ENCODE measurements around the gene ISY1.

ISY1 gene

DNA sequence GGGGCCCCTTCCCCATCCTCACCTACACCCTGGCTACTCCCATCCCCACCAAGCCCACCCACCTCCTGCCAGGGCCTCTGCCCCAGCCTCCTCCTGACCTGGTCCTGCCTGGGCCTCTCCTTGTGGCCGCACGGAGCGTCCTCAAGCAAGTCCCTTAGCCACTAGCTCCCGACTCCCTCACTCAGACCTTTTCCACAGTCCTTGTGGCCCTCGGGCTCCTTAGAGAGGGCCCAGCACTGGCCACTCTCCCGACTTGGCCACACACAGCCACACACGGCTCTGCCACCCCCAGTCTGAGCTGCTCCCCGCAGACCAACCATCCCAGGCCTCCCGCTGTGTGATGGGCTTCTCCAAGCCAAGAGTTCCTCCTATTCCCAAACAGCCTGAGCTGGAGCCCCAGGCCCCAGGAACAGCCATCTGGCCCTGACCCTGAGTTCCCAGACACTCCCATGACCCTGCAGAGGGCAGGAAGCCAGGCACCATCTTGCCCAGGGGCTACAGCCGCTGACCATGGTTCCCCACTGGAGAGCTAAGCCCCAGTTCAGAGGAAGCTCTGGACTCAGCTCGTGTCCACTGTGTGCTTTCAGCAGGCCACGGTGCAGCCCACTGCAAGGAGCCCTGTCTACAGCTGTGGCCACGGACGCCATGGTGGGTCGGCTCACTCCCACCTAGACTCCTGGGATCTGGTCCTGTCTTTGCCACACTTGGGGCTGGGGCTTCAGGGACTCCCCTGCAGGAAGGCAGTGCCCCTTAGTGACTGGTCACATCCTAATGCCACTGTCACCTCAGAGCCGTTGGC, 32.3 kb downstream of the ISY1 start:
- Histone ChIP-seq H3K9ac (ENCODE audit: low read depth, low read length, poor library complexity) (no peak overlapping the region), H3K4me3 (ENCODE audit: low read length in 2 of 2) (no peak overlapping the region), H3K4me2 (ENCODE audit: insufficient read depth, low read length, poor library complexity, severe bottlenecking) (no peak overlapping the region), H3K23ac (ENCODE audit: low read depth, low read length, poor library complexity) (no peak overlapping the region), H3K18ac (ENCODE audit: low read length) (no peak overlapping the region), H3K79me1 (ENCODE audit: low read depth, low read length) (peaks cover 4% of the 10 kb centered on the region), H3K36me3 (replicated peaks in 1 of 2; ENCODE audit: control insufficient read depth in 2 of 2, insufficient read depth in 2 of 2, low read length in 2 of 2) (peaks cover 24 to 54% of the 10 kb centered on the region in 2 donors), H3K4me1 (ENCODE audit: control insufficient read depth in 2 of 2, insufficient read depth in 1 of 2, low read depth in 1 of 2, low read length in 2 of 2) (no peaks in the 10 kb centered on the region), H2AK5ac (ENCODE audit: low read depth, low read length) (no peak overlapping the region), H3K9me3 (replicated peaks in 1 of 2; ENCODE audit: control insufficient read depth in 2 of 2, insufficient read depth in 1 of 2, low read depth in 1 of 2, low read length in 2 of 2) (no peaks in the 10 kb centered on the region), H3K27me3 (ENCODE audit: control insufficient read depth in 3 of 3, insufficient read depth in 3 of 3, low read depth in 1 of 3, low read length in 3 of 3) (no peaks in the 10 kb centered on the region), H3K27ac (replicated peaks; ENCODE audit: low read length) (no peak overlapping the region), H2BK120ac (ENCODE audit: low read depth, low read length) (no peak overlapping the region), H3K4ac (ENCODE audit: low read length) (peak overlapping the region; percentile 23), H4K91ac (ENCODE audit: low read depth, low read length, poor library complexity) (no peak overlapping the region), H4K8ac (ENCODE audit: low read depth, low read length) (no peak overlapping the region), H2BK15ac (ENCODE audit: low read length) (no peak overlapping the region), H2AFZ (ENCODE audit: low read length) (no peak overlapping the region), H2BK12ac (ENCODE audit: low read length) (no peak overlapping the region), H2BK5ac (ENCODE audit: low read length) (no peak overlapping the region), H3K14ac (ENCODE audit: low read length) (peak overlapping the region; percentile 56)
- WGBS, 2 donors (ENCODE audit: extremely low coverage in 2 of 2, insufficient read length in 2 of 2, insufficient replicate concordance in 1 of 2), result no CpG with 5 or more reads among the region's 16 CpGs
- no peak for DNase-seq (ENCODE audit: low spot score)

DNA sequence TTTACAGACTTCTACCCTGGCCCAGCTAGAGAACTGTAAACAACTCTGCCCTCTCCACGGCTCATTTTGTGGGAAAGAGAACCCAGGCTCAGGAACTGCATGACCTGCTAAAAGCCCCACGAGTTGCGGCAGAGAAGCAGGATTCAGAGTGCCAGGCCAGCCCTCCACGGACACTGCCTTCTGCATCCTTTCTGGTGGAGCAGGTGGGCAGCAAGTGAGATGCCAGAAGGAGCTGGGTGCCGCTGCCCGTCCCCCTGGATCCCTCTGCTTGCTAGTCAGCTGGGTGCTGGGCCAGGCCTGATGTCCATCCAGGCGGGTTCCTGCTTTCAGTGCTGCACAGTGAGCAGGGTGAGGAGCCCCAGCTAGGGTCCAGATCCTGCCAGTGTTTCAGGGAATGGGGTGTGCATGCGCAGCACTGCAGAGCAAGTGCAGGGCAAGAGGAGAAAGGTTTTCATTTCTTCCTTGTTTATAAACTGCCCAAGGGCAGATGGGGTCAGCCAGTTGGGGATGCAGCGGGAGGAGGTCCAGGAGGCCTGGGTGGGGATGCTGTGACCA, 34.1 kb downstream of the ISY1 start:
- no peak overlapping the region for H2BK12ac ChIP-seq (ENCODE audit: low read length)
- H3K9ac ChIP-seq (ENCODE audit: low read depth, low read length, poor library complexity), result no peak overlapping the region
- no peak overlapping the region for H4K8ac ChIP-seq (ENCODE audit: low read depth, low read length)
- H3K27ac ChIP-seq (replicated peaks; ENCODE audit: low read length), result no peak overlapping the region
- H3K4ac ChIP-seq (ENCODE audit: low read length), result no peak overlapping the region
- no peak for DNase-seq (ENCODE audit: low spot score)
- H2AK5ac ChIP-seq (ENCODE audit: low read depth, low read length), result no peak overlapping the region
- H3K18ac ChIP-seq (ENCODE audit: low read length), result no peak overlapping the region
- no peak overlapping the region for H2BK120ac ChIP-seq (ENCODE audit: low read depth, low read length)
- no peak overlapping the region for H3K4me2 ChIP-seq (ENCODE audit: insufficient read depth, low read length, poor library complexity, severe bottlenecking)
- WGBS, 2 donors (ENCODE audit: extremely low coverage in 2 of 2, insufficient read length in 2 of 2, insufficient replicate concordance in 1 of 2), result no CpG with 5 or more reads among the region's 9 CpGs
- no peak overlapping the region for H2BK15ac ChIP-seq (ENCODE audit: low read length)
- peaks cover 0 to 2% of the 10 kb centered on the region in 2 donors for H3K4me1 ChIP-seq (ENCODE audit: control insufficient read depth in 2 of 2, insufficient read depth in 1 of 2, low read depth in 1 of 2, low read length in 2 of 2)
- H3K23ac ChIP-seq (ENCODE audit: low read depth, low read length, poor library complexity), result peak overlapping the region; percentile 23
- no peak overlapping the region for H2BK5ac ChIP-seq (ENCODE audit: low read length)
- H3K27me3 ChIP-seq (ENCODE audit: control insufficient read depth in 3 of 3, insufficient read depth in 3 of 3, low read depth in 1 of 3, low read length in 3 of 3), result no peaks in the 10 kb centered on the region
- no peaks in the 10 kb centered on the region for H3K9me3 ChIP-seq (replicated peaks in 1 of 2; ENCODE audit: control insufficient read depth in 2 of 2, insufficient read depth in 1 of 2, low read depth in 1 of 2, low read length in 2 of 2)
- H2AFZ ChIP-seq (ENCODE audit: low read length), result no peak overlapping the region
- H3K4me3 ChIP-seq (ENCODE audit: low read length in 2 of 2), result no peak overlapping the region
- H3K79me1 ChIP-seq (ENCODE audit: low read depth, low read length), result peaks cover 2% of the 10 kb centered on the region
- peaks cover 16 to 38% of the 10 kb centered on the region in 2 donors for H3K36me3 ChIP-seq (replicated peaks in 1 of 2; ENCODE audit: control insufficient read depth in 2 of 2, insufficient read depth in 2 of 2, low read length in 2 of 2)
- no peak overlapping the region for H4K91ac ChIP-seq (ENCODE audit: low read depth, low read length, poor library complexity)
- peak overlapping the region; percentile 86 for H3K14ac ChIP-seq (ENCODE audit: low read length)

- Histone ChIP-seq H3K27me3 (ENCODE audit: control insufficient read depth in 3 of 3, insufficient read depth in 3 of 3, low read depth in 1 of 3, low read length in 3 of 3) (no peaks in the 10 kb centered on the region), H3K4me1 (ENCODE audit: control insufficient read depth in 2 of 2, insufficient read depth in 1 of 2, low read depth in 1 of 2, low read length in 2 of 2) (peaks cover 11 to 15% of the 10 kb centered on the region in 2 donors), H3K4ac (ENCODE audit: low read length) (no peak overlapping the region), H3K4me3 (ENCODE audit: low read length in 2 of 2) (no peak overlapping the region), H3K9ac (ENCODE audit: low read depth, low read length, poor library complexity) (no peak overlapping the region), H2BK15ac (ENCODE audit: low read length) (no peak overlapping the region), H2AK5ac (ENCODE audit: low read depth, low read length) (no peak overlapping the region), H3K23ac (ENCODE audit: low read depth, low read length, poor library complexity) (no peak overlapping the region), H2AFZ (ENCODE audit: low read length) (no peak overlapping the region), H3K79me1 (ENCODE audit: low read depth, low read length) (peaks cover under 1% of the 10 kb centered on the region), H2BK12ac (ENCODE audit: low read length) (no peak overlapping the region), H3K9me3 (replicated peaks in 1 of 2; ENCODE audit: control insufficient read depth in 2 of 2, insufficient read depth in 1 of 2, low read depth in 1 of 2, low read length in 2 of 2) (no peaks in the 10 kb centered on the region), H4K91ac (ENCODE audit: low read depth, low read length, poor library complexity) (no peak overlapping the region), H3K27ac (replicated peaks; ENCODE audit: low read length) (no peak overlapping the region), H2BK120ac (ENCODE audit: low read depth, low read length) (no peak overlapping the region), H3K14ac (ENCODE audit: low read length) (no peak overlapping the region), H2BK5ac (ENCODE audit: low read length) (peak overlapping the region; percentile 33), H3K18ac (ENCODE audit: low read length) (no peak overlapping the region), H3K36me3 (replicated peaks in 1 of 2; ENCODE audit: control insufficient read depth in 2 of 2, insufficient read depth in 2 of 2, low read length in 2 of 2) (peaks cover 0 to 7% of the 10 kb centered on the region in 2 donors), H4K8ac (ENCODE audit: low read depth, low read length) (no peak overlapping the region), H3K4me2 (ENCODE audit: insufficient read depth, low read length, poor library complexity, severe bottlenecking) (no peak overlapping the region)
- no peak for DNase-seq (ENCODE audit: low spot score)
- WGBS, 2 donors (ENCODE audit: extremely low coverage in 2 of 2, insufficient read length in 2 of 2, insufficient replicate concordance in 1 of 2), result no CpG with 5 or more reads among the region's 5 CpGs
Measured at GRCh38 chr3:129123314-129124060, 37.4 kb downstream of the ISY1 start.
